ENCODE data around the gene PERP. TPM values are rescaled to one million over a fixed set of nuclear protein-coding genes. Genes with fewer than 3 reads are reported as not detected.

Gene PERP
- polyA plus RNA-seq, 3 donors: not detected

DNA sequence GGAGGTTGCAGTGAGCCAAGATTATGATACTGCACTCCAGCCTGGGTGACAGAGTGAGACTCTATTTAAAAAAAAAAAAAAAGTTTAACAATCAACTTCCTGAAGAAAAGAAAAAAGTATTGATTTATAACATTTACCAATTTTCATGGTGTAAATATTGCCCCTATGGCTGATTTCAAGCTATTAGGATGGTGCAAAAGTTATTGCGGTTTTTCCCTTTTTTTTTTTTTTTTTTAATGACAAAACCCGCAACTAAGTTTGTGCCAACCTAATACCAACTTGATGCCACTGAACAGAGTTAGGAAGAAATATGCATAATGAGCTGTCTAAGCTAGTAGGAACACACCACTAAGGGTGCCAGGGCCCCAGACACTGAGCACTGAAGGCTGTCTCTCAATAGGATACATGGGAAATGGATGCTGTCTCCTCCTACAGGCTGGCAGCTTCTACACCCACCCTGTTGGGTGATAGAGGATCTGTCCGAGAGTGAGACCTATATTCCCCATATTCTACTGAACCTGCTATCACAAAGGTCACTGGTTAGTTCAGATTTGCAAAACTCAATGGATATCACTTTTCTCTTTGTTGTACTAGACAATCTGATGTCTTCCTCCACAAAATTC is 6.5 kb upstream of the PERP start:
- Mint-ChIP-seq H3K27ac (no peak overlapping the region), H3K36me3 (no peaks in the 10 kb centered on the region), H3K4me3 (no peak overlapping the region), H3K9me3 (peaks cover 0 to 2% (median 0%) of the 10 kb centered on the region in 7 donors), H3K27me3 (ENCODE audit: low read depth in 3 of 3) (peaks cover 15 to 29% (median 19%) of the 10 kb centered on the region in 3 donors), H3K4me1 (peaks cover 7% of the 10 kb centered on the region)
- no peak overlapping the region for H3K4me3 ChIP-seq (replicated peaks in 1 of 3; ENCODE audit: low read depth in 2 of 3, low read length in 3 of 3)
- H3K9ac ChIP-seq (ENCODE audit: insufficient read depth, low read length, poor library complexity, severe bottlenecking): no peak overlapping the region
- H3K79me2 ChIP-seq (ENCODE audit: insufficient read depth, low read length): no peaks in the 10 kb centered on the region
- no peaks in the 10 kb centered on the region for H3K9me3 ChIP-seq (replicated peaks in 1 of 2; ENCODE audit: control insufficient read depth in 1 of 2, insufficient read depth in 1 of 2, low read length in 2 of 2)
- H3K27ac ChIP-seq (ENCODE audit: low read depth in 1 of 2, low read length in 2 of 2): no peak overlapping the region
- no peak overlapping the region for H3K4me2 ChIP-seq (replicated peaks; ENCODE audit: extremely low read depth, low read length, poor library complexity, severe bottlenecking)
- no peaks in the 10 kb centered on the region for H4K20me1 ChIP-seq (ENCODE audit: insufficient read depth, low read length)
- intact Hi-C loops (cut with micrococcal nuclease): loop anchor here in 1 of 2 donors (5.0 to 10.0 kb wide), 2 partner anchors 111 to 661 kb away; partner anchors contain the start of gene CCDC28A
- no peak for DNase-seq
- H3K36me3 ChIP-seq (replicated peaks in 1 of 2; ENCODE audit: control insufficient read depth in 1 of 2, insufficient read depth in 2 of 2, low read length in 2 of 2): no peaks in the 10 kb centered on the region
- H3K4me1 ChIP-seq (ENCODE audit: control insufficient read depth in 1 of 2, insufficient read depth in 2 of 2, low read length in 2 of 2): no peaks in the 10 kb centered on the region
- WGBS (ENCODE audit: insufficient coverage): no CpG with 5 or more reads among the region's 3 CpGs
- H3K27me3 ChIP-seq (ENCODE audit: control insufficient read depth in 2 of 2, insufficient read depth in 2 of 2, low read length in 2 of 2): peaks cover 7% of the 10 kb centered on the region in 2 donors
- TF ChIP-seq, protein P1, sequence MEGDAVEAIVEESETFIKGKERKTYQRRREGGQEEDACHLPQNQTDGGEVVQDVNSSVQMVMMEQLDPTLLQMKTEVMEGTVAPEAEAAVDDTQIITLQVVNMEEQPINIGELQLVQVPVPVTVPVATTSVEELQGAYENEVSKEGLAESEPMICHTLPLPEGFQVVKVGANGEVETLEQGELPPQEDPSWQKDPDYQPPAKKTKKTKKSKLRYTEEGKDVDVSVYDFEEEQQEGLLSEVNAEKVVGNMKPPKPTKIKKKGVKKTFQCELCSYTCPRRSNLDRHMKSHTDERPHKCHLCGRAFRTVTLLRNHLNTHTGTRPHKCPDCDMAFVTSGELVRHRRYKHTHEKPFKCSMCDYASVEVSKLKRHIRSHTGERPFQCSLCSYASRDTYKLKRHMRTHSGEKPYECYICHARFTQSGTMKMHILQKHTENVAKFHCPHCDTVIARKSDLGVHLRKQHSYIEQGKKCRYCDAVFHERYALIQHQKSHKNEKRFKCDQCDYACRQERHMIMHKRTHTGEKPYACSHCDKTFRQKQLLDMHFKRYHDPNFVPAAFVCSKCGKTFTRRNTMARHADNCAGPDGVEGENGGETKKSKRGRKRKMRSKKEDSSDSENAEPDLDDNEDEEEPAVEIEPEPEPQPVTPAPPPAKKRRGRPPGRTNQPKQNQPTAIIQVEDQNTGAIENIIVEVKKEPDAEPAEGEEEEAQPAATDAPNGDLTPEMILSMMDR (IDR thresholded peaks at IDR 0.05): no peak
- no peak overlapping the region for H2AFZ ChIP-seq (ENCODE audit: insufficient read depth, low read depth, low read length, poor library complexity, severe bottlenecking)

DNA sequence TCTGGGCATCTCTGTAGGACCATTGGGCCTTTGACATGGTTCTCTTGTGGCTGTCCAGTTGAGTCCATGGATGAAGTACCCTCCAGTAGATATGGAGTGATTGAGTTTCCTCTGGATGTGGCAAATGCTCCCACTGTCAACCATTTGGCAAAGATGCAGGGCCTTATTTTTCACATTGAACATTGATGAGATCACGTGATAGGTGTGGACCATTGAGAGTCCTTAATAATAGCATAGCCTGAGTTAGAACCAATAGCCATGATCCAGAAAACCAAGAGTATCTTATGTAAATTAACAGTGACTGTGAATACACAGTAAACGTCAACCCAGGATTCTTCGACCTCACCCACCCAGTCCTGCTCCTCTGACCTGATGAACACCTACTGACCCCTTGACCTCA is 3.0 kb upstream of the PERP start:
- no peak overlapping the region for H3K9ac ChIP-seq (ENCODE audit: insufficient read depth, low read length, poor library complexity, severe bottlenecking)
- peaks cover 0 to 16% (median 3%) of the 10 kb centered on the region in 7 donors for H3K9me3 Mint-ChIP-seq
- H3K4me2 ChIP-seq (replicated peaks; ENCODE audit: extremely low read depth, low read length, poor library complexity, severe bottlenecking): no peak overlapping the region
- no peak overlapping the region for H3K4me3 ChIP-seq (replicated peaks in 1 of 3; ENCODE audit: low read depth in 2 of 3, low read length in 3 of 3)
- peaks cover 2 to 4% of the 10 kb centered on the region in 2 donors for H3K36me3 Mint-ChIP-seq
- H3K4me1 Mint-ChIP-seq: peaks cover 21% of the 10 kb centered on the region
- intact Hi-C loops (cut with micrococcal nuclease): loop anchor here in 1 of 2 donors (5.0 to 10.0 kb wide), 2 partner anchors 108 to 665 kb away; partner anchors contain the start of gene CCDC28A
- no peak for DNase-seq
- no peaks in the 10 kb centered on the region for H4K20me1 ChIP-seq (ENCODE audit: insufficient read depth, low read length)
- peaks cover 10 to 16% of the 10 kb centered on the region in 2 donors for H3K4me1 ChIP-seq (ENCODE audit: control insufficient read depth in 1 of 2, insufficient read depth in 2 of 2, low read length in 2 of 2)
- H3K27ac Mint-ChIP-seq: no peak overlapping the region
- no peaks in the 10 kb centered on the region for H3K36me3 ChIP-seq (replicated peaks in 1 of 2; ENCODE audit: control insufficient read depth in 1 of 2, insufficient read depth in 2 of 2, low read length in 2 of 2)
- H3K27ac ChIP-seq (ENCODE audit: low read depth in 1 of 2, low read length in 2 of 2): no peak overlapping the region
- H3K27me3 Mint-ChIP-seq (ENCODE audit: low read depth in 3 of 3): peaks cover 48 to 59% (median 51%) of the 10 kb centered on the region in 3 donors
- peaks cover 37 to 39% of the 10 kb centered on the region in 2 donors for H3K27me3 ChIP-seq (ENCODE audit: control insufficient read depth in 2 of 2, insufficient read depth in 2 of 2, low read length in 2 of 2)
- 100% methylated on average over 1 of the region's 3 CpGs for WGBS (ENCODE audit: insufficient coverage)
- H3K9me3 ChIP-seq (replicated peaks in 1 of 2; ENCODE audit: control insufficient read depth in 1 of 2, insufficient read depth in 1 of 2, low read length in 2 of 2): peaks cover 0 to 7% of the 10 kb centered on the region in 2 donors
- no peak overlapping the region for H3K4me3 Mint-ChIP-seq
- TF ChIP-seq, protein P1 (IDR thresholded peaks at IDR 0.05): no peak
- no peaks in the 10 kb centered on the region for H3K79me2 ChIP-seq (ENCODE audit: insufficient read depth, low read length)
- no peak overlapping the region for H2AFZ ChIP-seq (ENCODE audit: insufficient read depth, low read depth, low read length, poor library complexity, severe bottlenecking)

Measured in CD14-positive monocyte (primary cell).